HEK293 (cell line): ENCODE results near the gene RGS7.

Experiments
- CTCF ChIP-seq: fragments of 450-650 bp; formaldehyde crosslinking; IDR thresholded peaks from 2 replicates; pipeline ENCODE4 v1.5.1; 2016; ENCODE audit warnings: missing biosample characterization, missing genetic modification characterization
- ELK4 ChIP-seq: IDR thresholded peaks from 2 replicates; pipeline ENCODE4 v1.6.1; 2011; ENCODE audit warnings: mild to moderate bottlenecking, low read depth, low read length, borderline replicate concordance
- KLF16 ChIP-seq: fragments of 450-650 bp; formaldehyde crosslinking; IDR thresholded peaks from 2 replicates; pipeline ENCODE4 v1.5.1; 2017; ENCODE audit warnings: missing biosample characterization, missing genetic modification characterization
- REST ChIP-seq: fragments of 450-650 bp; formaldehyde crosslinking; IDR thresholded peaks from 2 replicates; pipeline ENCODE4 v1.5.1; 2016; ENCODE audit warnings: missing biosample characterization, missing genetic modification characterization
- SCRT1 ChIP-seq: fragments of 450-650 bp; formaldehyde crosslinking; IDR thresholded peaks from 2 replicates; pipeline ENCODE4 v1.5.1; 2016; ENCODE audit warnings: missing biosample characterization, missing genetic modification characterization, borderline replicate concordance
- TRIM28 ChIP-seq: IDR thresholded peaks from 2 replicates; pipeline ENCODE4 v1.6.1; 2011; ENCODE audit warnings: low read length, control low read depth, borderline replicate concordance
- YY2 ChIP-seq: fragments of 450-650 bp; formaldehyde crosslinking; IDR thresholded peaks from 2 replicates; pipeline ENCODE4 v1.5.1; 2016; ENCODE audit warnings: missing biosample characterization, missing genetic modification characterization
- ZNF132 ChIP-seq: fragments of 450-650 bp; formaldehyde crosslinking; IDR thresholded peaks from 2 replicates; pipeline ENCODE4 v1.5.1; 2017; ENCODE audit warnings: missing biosample characterization, missing genetic modification characterization, borderline replicate concordance
- ZNF133 ChIP-seq: fragments of 450-650 bp; formaldehyde crosslinking; IDR thresholded peaks from 2 replicates; pipeline ENCODE4 v1.5.1; 2016; ENCODE audit warnings: missing biosample characterization, missing genetic modification characterization
- ZNF274 ChIP-seq, 2 experiments: fragments of 200-500 bp in 1 of 2; fragments of 450-650 bp in 1 of 2; sonication (Bioruptor generic) in 1 of 2; formaldehyde crosslinking in 1 of 2; IDR thresholded peaks; 2 replicates each; pipeline versions ENCODE4 v1.5.1 to v1.6.1; 2014 to 2016; ENCODE audit warnings: borderline replicate concordance in 1 of 2, inconsistent platforms in 1 of 2, low read length in 1 of 2, missing biosample characterization in 1 of 2, missing genetic modification characterization in 1 of 2
- ZNF335 ChIP-seq: fragments of 450-650 bp; formaldehyde crosslinking; conservative IDR thresholded peaks from 2 replicates; pipeline ENCODE4 v1.5.1; 2016; ENCODE audit warnings: missing biosample characterization, missing genetic modification characterization
- ZNF354C ChIP-seq: fragments of 450-650 bp; formaldehyde crosslinking; IDR thresholded peaks from 2 replicates; pipeline ENCODE4 v1.5.1; 2016; ENCODE audit warnings: missing biosample characterization, missing genetic modification characterization, low read depth, borderline replicate concordance
- ZNF558 ChIP-seq: fragments of 450-650 bp; formaldehyde crosslinking; IDR thresholded peaks from 2 replicates; pipeline ENCODE4 v1.5.1; 2016; ENCODE audit warnings: missing biosample characterization, missing genetic modification characterization
- ZNF639 ChIP-seq: fragments of 450-650 bp; formaldehyde crosslinking; IDR thresholded peaks from 2 replicates; pipeline ENCODE4 v1.5.1; 2016; ENCODE audit warnings: missing biosample characterization, missing genetic modification characterization

- TF ChIP-seq KLF16 (tag by site-specific recombination): no peak
- no peak for TF ChIP-seq CTCF (tag by site-specific recombination)
- no peak for TF ChIP-seq ZNF354C
- peak; percentile 67 for TF ChIP-seq ZNF335
- no peak for TF ChIP-seq ZNF133 (tag by site-specific recombination)
- TF ChIP-seq SCRT1 (tag by site-specific recombination): no peak
- TF ChIP-seq ZNF558 (tag by site-specific recombination): no peak
- no peak for TF ChIP-seq ZNF639 (tag by site-specific recombination)
- TF ChIP-seq REST (tag by site-specific recombination): no peak
- TF ChIP-seq TRIM28: no peak
- no peak for TF ChIP-seq ELK4
- TF ChIP-seq YY2 (tag by site-specific recombination): no peak
- no peak for TF ChIP-seq ZNF274 (IDR thresholded peaks at IDR 0.05; ENCODE audit: low read length)
- no peak for TF ChIP-seq ZNF274 (tag by site-specific recombination; IDR thresholded peaks at IDR 0.05; ENCODE audit: borderline replicate concordance)
- no peak for TF ChIP-seq ZNF132 (tag by site-specific recombination)
These were observed 227.6 kb downstream of the RGS7 start for GRCh38 chr1:241129207-241129960.
